Breast epithelium (tissue), 4 donors: ENCODE results near the gene RAPGEF1. TPM values are rescaled to one million over a fixed set of nuclear protein-coding genes. Genes with fewer than 3 reads are reported as not detected.

Experiments used
- DNase-seq, 2 donors: peaks; one replicate each; pipeline ENCODE4 v3.0.0-alpha.2; 2019; ENCODE audit warnings: low spot score in 2 of 2
- H3K27ac ChIP-seq, 2 donors: fragments of 200-600 bp; sonication (generic) in 1 of 2; one replicate each; pipeline ENCODE4 v1.5.1; 2016 to 2019; ENCODE audit warnings: mild to moderate bottlenecking in 1 of 2
- H3K27me3 ChIP-seq, 2 donors: fragments of 200-600 bp; sonication (generic) in 1 of 2; one replicate each; pipeline versions ENCODE4 v1.5.1 to v1.6.0; 2017 to 2019; ENCODE audit warnings: control low read depth in 1 of 2, mild to moderate bottlenecking in 1 of 2
- H3K36me3 ChIP-seq: fragments of 200-600 bp; one replicate; pipeline ENCODE4 v1.5.1; 2019
- H3K4me1 ChIP-seq, 2 donors: fragments of 200-600 bp; sonication (generic); one replicate each; pipeline ENCODE4 v1.5.1; 2016 to 2019; ENCODE audit warnings: control low read depth in 1 of 2
- H3K4me3 ChIP-seq, 3 donors: fragments of 200-600 bp; sonication (generic); 1 replicate in 2 of 3; 2 replicates in 1 of 3; pipeline ENCODE4 v1.5.1; 2016 to 2019; ENCODE audit warnings: mild to moderate bottlenecking in 3 of 3, moderate library complexity in 2 of 3
- H3K9me3 ChIP-seq, 2 donors: fragments of 200-600 bp; sonication (generic) in 1 of 2; one replicate each; pipeline ENCODE4 v1.5.1; 2016 to 2019; ENCODE audit warnings: control low read depth in 1 of 2
- CTCF ChIP-seq, 3 donors: fragments of 450-650 bp; IDR thresholded peaks; one replicate each; pipeline ENCODE4 v1.5.1; 2016 to 2017; ENCODE audit warnings: antibody characterized with exemption in 3 of 3, mild to moderate bottlenecking in 3 of 3, moderate library complexity in 3 of 3
- POLR2A ChIP-seq: fragments of 450-650 bp; IDR thresholded peaks from one replicate; pipeline ENCODE4 v1.6.1; 2016; ENCODE audit warnings: antibody characterized with exemption, mild to moderate bottlenecking, moderate library complexity
- POLR2AphosphoS5 ChIP-seq, 3 donors: sonication (generic); formaldehyde crosslinking; IDR thresholded peaks; one replicate each; pipeline ENCODE4 v1.6.1; 2017; ENCODE audit warnings: antibody characterized with exemption in 3 of 3
- intact Hi-C: fragments of 100-400 bp; cut with DNase I; formaldehyde crosslinking; loops from one replicate; pipeline ENCODE4 v1.15.1; 2023; ENCODE audit warnings: low total_unique reads
- total RNA-seq, 3 donors: library from RNA; depleted of rRNA; stranded (reverse); fragments of >200 nt; gene quantifications; one replicate each; pipeline ENCODE4 v1.1.0, GENCODE V29; 2016

RAPGEF1 gene
- total RNA-seq, 3 donors from 2014 or later = 35.3 to 38.0 (median 37.3) TPM

GRCh38 chr9:131534721-131535237, 205.1 kb downstream of the RAPGEF1 start:
- intact Hi-C loops = no loop called here
- no peak overlapping the region for H3K4me3 ChIP-seq
- no peak overlapping the region for H3K27ac ChIP-seq
- peaks cover 6 to 7% of the 10 kb centered on the region in 2 donors for H3K4me1 ChIP-seq
- DNase-seq = no peak
- H3K27me3 ChIP-seq = no peaks in the 10 kb centered on the region
- H3K36me3 ChIP-seq = no peaks in the 10 kb centered on the region
- H3K9me3 ChIP-seq = no peaks in the 10 kb centered on the region
- no peak for TF ChIP-seq CTCF (IDR thresholded peaks at IDR 0.05)
- TF ChIP-seq POLR2A = no peak
- no peak for TF ChIP-seq POLR2AphosphoS5 (IDR thresholded peaks at IDR 0.05)

- Histone ChIP-seq H3K9me3 (no peaks in the 10 kb centered on the region), H3K27me3 (no peaks in the 10 kb centered on the region), H3K4me3 (peak within 1 kb of the TSS; percentile 96 to 100 (median 99)), H3K36me3 (no peaks in the 10 kb centered on the region), H3K27ac (peak within 1 kb of the TSS; percentile 63 to 73), H3K4me1 (peaks cover 9 to 10% of the 10 kb centered on the region in 2 donors)
- intact Hi-C loops = no loop called here
- peak; percentile 18 to 50 (median 32) for TF ChIP-seq POLR2AphosphoS5 (IDR thresholded peaks at IDR 0.05)
- peak; percentile 30 for TF ChIP-seq POLR2A
- no peak for TF ChIP-seq CTCF (IDR thresholded peaks at IDR 0.05)
- peak; percentile 45 to 65 for DNase-seq
These were observed 208.7 kb downstream of the RAPGEF1 start, which contains the start of gene UCK1 for GRCh38 chr9:131530920-131531832. UCK1 (minus strand) TSS chr9:131531263; CDS start chr9:131531174, 89 bp downstream.

GRCh38 chr9:131530546-131530919, 209.3 kb downstream of the RAPGEF1 start:
- no peak for TF ChIP-seq CTCF (IDR thresholded peaks at IDR 0.05)
- TF ChIP-seq POLR2AphosphoS5 (IDR thresholded peaks at IDR 0.05) = no peak
- TF ChIP-seq POLR2A = no peak
- Histone ChIP-seq H3K9me3 (no peaks in the 10 kb centered on the region), H3K36me3 (no peaks in the 10 kb centered on the region), H3K27me3 (no peaks in the 10 kb centered on the region), H3K4me1 (peaks cover 9 to 10% of the 10 kb centered on the region in 2 donors), H3K4me3 (peak overlapping the region; percentile 96 to 100 (median 99)), H3K27ac (peak overlapping the region; percentile 63 to 73)
- intact Hi-C loops = no loop called here
- peak in 1 of 2 donors; percentile 41 for DNase-seq

- H3K27me3 ChIP-seq = no peaks in the 10 kb centered on the region
- intact Hi-C loops = no loop called here
- H3K4me3 ChIP-seq = peak overlapping the region; percentile 96 to 100 (median 99)
- H3K36me3 ChIP-seq = peaks cover 4% of the 10 kb centered on the region
- H3K4me1 ChIP-seq = peaks cover 9 to 10% of the 10 kb centered on the region in 2 donors
- DNase-seq = no peak
- peak overlapping the region; percentile 63 to 73 for H3K27ac ChIP-seq
- H3K9me3 ChIP-seq = no peaks in the 10 kb centered on the region
- TF ChIP-seq CTCF (IDR thresholded peaks at IDR 0.05) (no peak), POLR2A (no peak), POLR2AphosphoS5 (IDR thresholded peaks at IDR 0.05) (no peak)
These were observed 210.0 kb downstream of the RAPGEF1 start for GRCh38 chr9:131529597-131530545.
